Nephron progenitor cell (in vitro differentiated cells): ENCODE data around the gene DUSP19.

Experiments
- DNase-seq: peaks from one replicate; pipeline ENCODE4 v3.0.0; 2021
- H3K27ac Mint-ChIP-seq: 2 replicates; pipeline ENCODE4 v1.8.0; 2021; ENCODE audit warnings: mild to moderate bottlenecking, moderate library complexity, mixed read lengths
- H3K27me3 Mint-ChIP-seq: 2 replicates; pipeline ENCODE4 v1.8.0; 2021; ENCODE audit warnings: mild to moderate bottlenecking, low read depth, mixed read lengths; ENCODE audit not compliant: poor library complexity
- H3K36me3 Mint-ChIP-seq: 2 replicates; pipeline ENCODE4 v1.8.0; 2021; ENCODE audit warnings: low read depth, mixed read lengths
- H3K4me1 Mint-ChIP-seq: 2 replicates; pipeline ENCODE4 v1.8.0; 2021; ENCODE audit warnings: mixed read lengths
- H3K4me3 Mint-ChIP-seq: 2 replicates; pipeline ENCODE4 v1.8.0; 2021; ENCODE audit warnings: mild to moderate bottlenecking, moderate library complexity, mixed read lengths
- H3K9me3 Mint-ChIP-seq: 2 replicates; pipeline ENCODE4 v1.8.0; 2021; ENCODE audit warnings: mild to moderate bottlenecking, moderate library complexity, mixed read lengths
- CTCF ChIP-seq: fragments of 200-600 bp; sonication (generic); IDR thresholded peaks from 2 replicates; pipeline ENCODE4 v1.5.0; 2021; ENCODE audit warnings: antibody characterized with exemption

DUSP19 gene

DNA sequence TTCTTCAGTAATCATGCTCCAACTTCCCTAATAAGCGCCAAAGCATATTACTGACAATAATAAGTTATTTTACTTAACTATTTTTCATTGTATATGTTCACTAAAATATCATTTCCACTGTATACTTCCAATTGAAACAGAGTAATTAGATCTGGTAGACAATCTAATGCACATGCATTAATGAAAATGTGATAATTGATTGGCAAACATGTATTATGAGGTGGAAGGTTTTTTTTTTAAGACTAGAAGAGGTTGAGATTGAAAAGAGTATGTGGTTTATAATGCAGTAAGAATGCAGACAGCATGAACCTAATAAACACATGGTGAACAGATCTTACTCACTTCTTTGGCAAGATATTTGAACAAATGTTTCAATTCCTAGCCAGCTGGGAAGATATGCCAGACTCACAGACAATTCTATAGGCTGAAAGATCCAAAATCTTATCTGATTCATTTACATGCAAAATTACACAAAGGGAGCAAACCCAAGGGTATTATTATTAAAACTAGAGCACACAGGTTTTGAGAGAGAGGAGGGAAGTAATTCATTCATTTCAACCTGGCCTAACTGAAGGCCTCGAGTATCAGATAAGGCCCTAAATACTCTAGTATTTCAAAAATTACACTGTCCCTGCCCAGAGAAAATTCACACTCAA, 43.1 kb upstream of the DUSP19 start:
- DNase-seq = no peak
- Mint-ChIP-seq H3K9me3 (no peaks in the 10 kb centered on the region), H3K4me3 (peak overlapping the region; percentile 87), H3K27ac (peak overlapping the region; percentile 88), H3K36me3 (no peaks in the 10 kb centered on the region), H3K27me3 (peaks cover 9% of the 10 kb centered on the region), H3K4me1 (peaks cover 56% of the 10 kb centered on the region)
- TF ChIP-seq CTCF = no peak

DNA sequence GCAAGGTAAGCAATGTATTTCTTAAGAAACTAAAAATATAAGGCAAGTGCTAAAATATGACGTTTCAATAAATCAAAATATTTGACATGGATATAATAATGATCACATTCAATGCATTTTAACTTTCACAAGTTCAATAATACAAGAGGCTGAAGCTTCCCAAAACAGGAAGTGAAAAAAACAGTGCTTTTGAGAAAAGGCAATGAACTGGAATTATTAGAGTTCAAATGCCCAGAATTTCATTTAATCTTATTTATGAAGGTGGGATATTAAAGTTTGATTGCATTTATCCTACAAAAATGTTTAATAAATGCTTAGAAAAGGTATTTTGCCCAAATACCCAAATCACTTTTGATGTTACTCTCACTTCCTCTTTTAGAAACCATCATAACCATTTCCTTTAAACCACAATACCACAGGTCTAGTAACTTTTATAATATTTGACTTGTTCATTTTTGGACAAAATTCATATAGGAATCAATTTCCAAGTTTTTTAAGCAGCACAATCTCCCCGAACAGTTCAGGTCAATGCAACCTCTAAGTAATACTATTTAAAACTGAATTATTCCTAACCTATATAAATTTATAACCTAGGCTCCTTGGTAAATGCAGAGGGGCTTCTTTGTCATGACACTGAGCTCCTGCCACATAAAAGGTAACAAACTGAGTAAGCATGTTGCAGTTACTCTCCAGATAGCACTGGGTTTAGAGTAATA, 42.4 kb upstream of the DUSP19 start:
- H3K4me1 Mint-ChIP-seq = peaks cover 56% of the 10 kb centered on the region

DNA sequence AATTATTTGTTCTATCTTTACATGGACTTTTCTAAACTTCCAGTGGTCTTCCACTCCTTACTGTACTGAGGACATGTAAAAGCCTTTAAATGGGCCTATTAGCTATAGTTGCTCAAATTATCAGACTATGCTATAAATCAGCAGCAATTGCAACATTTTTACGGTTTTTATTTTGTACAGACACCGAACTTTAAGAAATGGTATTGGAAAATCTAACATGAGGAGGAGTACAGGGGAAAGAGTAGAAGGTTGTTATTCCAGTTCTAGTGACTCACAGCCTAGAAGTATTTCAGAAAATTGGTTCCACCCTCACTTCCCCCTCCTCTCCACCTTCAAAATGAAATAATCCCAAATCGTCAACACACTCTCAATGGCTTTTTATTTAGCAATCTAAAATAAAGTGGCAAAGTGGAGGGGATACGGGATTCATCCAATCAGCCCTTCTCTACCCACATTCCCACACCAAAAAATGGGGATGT, 41.4 kb upstream of the DUSP19 start:
- no peak for DNase-seq
- peaks cover 14% of the 10 kb centered on the region for H3K27me3 Mint-ChIP-seq
- H3K4me3 Mint-ChIP-seq = peak overlapping the region; percentile 87
- H3K36me3 Mint-ChIP-seq = no peaks in the 10 kb centered on the region
- no peak for TF ChIP-seq CTCF
- H3K27ac Mint-ChIP-seq = peak overlapping the region; percentile 95
- no peaks in the 10 kb centered on the region for H3K9me3 Mint-ChIP-seq
- H3K4me1 Mint-ChIP-seq = peaks cover 52% of the 10 kb centered on the region

More for the DNA sequence above, 42.4 kb upstream of the DUSP19 start:
- Mint-ChIP-seq H3K36me3 (no peaks in the 10 kb centered on the region), H3K9me3 (no peaks in the 10 kb centered on the region), H3K27ac (peak overlapping the region; percentile 95), H3K27me3 (peaks cover 12% of the 10 kb centered on the region), H3K4me3 (peak overlapping the region; percentile 87)
- no peak for DNase-seq
- TF ChIP-seq CTCF = no peak

GRCh38 chr2:183037553-183038340, 40.8 kb upstream of the DUSP19 start:
- Mint-ChIP-seq H3K36me3 (no peaks in the 10 kb centered on the region), H3K9me3 (no peaks in the 10 kb centered on the region), H3K27ac (peak overlapping the region; percentile 95), H3K4me3 (peak overlapping the region; percentile 87), H3K4me1 (peaks cover 51% of the 10 kb centered on the region), H3K27me3 (peaks cover 14% of the 10 kb centered on the region)
- DNase-seq = peak; percentile 71
- TF ChIP-seq CTCF = no peak

GRCh38 chr2:183038341-183039300, 39.9 kb upstream of the DUSP19 start, which contains the start of gene NCKAP1:
Gene NCKAP1, minus strand, starts transcription at chr2:183038457. Its CDS starts 358 bp downstream, at chr2:183038099.
- peak; percentile 99 for DNase-seq
- peaks cover 45% of the 10 kb centered on the region for H3K4me1 Mint-ChIP-seq
- peak within 1 kb of the TSS; percentile 95 for H3K27ac Mint-ChIP-seq
- peak; percentile 66 for TF ChIP-seq CTCF
- H3K4me3 Mint-ChIP-seq = peak within 1 kb of the TSS; percentile 87
- no peaks in the 10 kb centered on the region for H3K36me3 Mint-ChIP-seq
- peaks cover 14% of the 10 kb centered on the region for H3K27me3 Mint-ChIP-seq
- H3K9me3 Mint-ChIP-seq = no peaks in the 10 kb centered on the region
